ENCODE measurements around the gene LPCAT1.

LPCAT1 gene

GRCh38 chr5:1558944-1559343, 35.2 kb upstream of the LPCAT1 start:
- no peak for TF ChIP-seq CTCF (IDR thresholded peaks at IDR 0.05; ENCODE audit: low read length, missing control alignments)
- DNase-seq (ENCODE audit: low read depth) = no peak
- no peak overlapping the region for H3K4me3 ChIP-seq (replicated peaks; ENCODE audit: low read depth, low read length)

- no peak for DNase-seq (ENCODE audit: low read depth)
- no peak for TF ChIP-seq CTCF (IDR thresholded peaks at IDR 0.05; ENCODE audit: low read length, missing control alignments)
- no peak overlapping the region for H3K4me3 ChIP-seq (replicated peaks; ENCODE audit: low read depth, low read length)
Observed at GRCh38 chr5:1557114-1557873, 33.5 kb upstream of the LPCAT1 start.

GRCh38 chr5:1555808-1556731, 32.3 kb upstream of the LPCAT1 start:
- no peak for TF ChIP-seq CTCF (IDR thresholded peaks at IDR 0.05; ENCODE audit: low read length, missing control alignments)
- no peak for DNase-seq (ENCODE audit: low read depth)
- no peak overlapping the region for H3K4me3 ChIP-seq (replicated peaks; ENCODE audit: low read depth, low read length)

GRCh38 chr5:1555011-1555807, 31.4 kb upstream of the LPCAT1 start:
- no peak for TF ChIP-seq CTCF (IDR thresholded peaks at IDR 0.05; ENCODE audit: low read length, missing control alignments)

GRCh38 chr5:1554410-1554967, 30.7 kb upstream of the LPCAT1 start:
- no peak overlapping the region for H3K4me3 ChIP-seq (replicated peaks; ENCODE audit: low read depth, low read length)
- no peak for TF ChIP-seq CTCF (IDR thresholded peaks at IDR 0.05; ENCODE audit: low read length, missing control alignments)
- DNase-seq (ENCODE audit: low read depth) = no peak

More at GRCh38 chr5:1555011-1555807, 31.4 kb upstream of the LPCAT1 start:
- peak; percentile 71 for DNase-seq (ENCODE audit: low read depth)
- no peak overlapping the region for H3K4me3 ChIP-seq (replicated peaks; ENCODE audit: low read depth, low read length)
